ENCODE data around the gene DMXL1.

The DMXL1 gene, protein sequence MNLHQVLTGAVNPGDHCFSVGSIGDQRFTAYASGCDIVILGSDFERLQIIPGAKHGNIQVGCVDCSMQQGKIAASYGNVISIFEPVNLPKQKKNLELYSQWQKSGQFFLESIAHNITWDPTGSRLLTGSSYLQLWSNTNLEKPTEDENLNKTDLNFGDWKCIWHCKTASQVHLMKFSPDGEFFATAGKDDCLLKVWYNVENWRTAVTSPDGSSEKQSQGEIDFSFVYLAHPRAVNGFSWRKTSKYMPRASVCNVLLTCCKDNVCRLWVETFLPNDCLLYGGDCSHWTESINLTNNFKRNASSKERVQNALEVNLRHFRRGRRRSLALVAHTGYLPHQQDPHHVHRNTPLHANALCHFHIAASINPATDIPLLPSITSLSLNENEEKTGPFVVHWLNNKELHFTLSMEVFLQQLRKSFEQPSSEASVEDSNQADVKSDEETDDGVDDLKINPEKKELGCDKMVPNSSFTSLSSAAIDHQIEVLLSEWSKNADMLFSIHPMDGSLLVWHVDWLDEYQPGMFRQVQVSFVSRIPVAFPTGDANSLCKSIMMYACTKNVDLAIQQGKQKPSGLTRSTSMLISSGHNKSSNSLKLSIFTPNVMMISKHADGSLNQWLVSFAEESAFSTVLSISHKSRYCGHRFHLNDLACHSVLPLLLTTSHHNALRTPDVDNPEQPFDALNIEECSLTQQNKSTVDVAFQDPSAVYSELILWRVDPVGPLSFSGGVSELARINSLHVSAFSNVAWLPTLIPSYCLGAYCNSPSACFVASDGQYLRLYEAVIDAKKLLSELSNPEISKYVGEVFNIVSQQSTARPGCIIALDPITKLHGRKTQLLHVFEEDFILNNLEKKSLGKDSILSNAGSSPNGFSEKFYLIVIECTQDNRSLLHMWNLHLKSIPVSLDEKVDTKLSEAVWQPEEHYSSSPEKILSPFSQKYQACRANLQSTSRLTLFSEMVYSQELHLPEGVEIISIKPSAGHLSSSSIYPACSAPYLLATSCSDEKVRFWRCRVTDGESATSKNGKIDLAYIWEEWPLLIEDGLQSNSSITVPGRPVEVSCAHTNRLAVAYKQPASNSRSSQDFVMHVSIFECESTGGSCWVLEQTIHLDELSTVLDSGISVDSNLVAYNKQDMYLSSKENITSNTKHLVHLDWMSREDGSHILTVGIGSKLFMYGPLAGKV (N-terminal part only)

DNA sequence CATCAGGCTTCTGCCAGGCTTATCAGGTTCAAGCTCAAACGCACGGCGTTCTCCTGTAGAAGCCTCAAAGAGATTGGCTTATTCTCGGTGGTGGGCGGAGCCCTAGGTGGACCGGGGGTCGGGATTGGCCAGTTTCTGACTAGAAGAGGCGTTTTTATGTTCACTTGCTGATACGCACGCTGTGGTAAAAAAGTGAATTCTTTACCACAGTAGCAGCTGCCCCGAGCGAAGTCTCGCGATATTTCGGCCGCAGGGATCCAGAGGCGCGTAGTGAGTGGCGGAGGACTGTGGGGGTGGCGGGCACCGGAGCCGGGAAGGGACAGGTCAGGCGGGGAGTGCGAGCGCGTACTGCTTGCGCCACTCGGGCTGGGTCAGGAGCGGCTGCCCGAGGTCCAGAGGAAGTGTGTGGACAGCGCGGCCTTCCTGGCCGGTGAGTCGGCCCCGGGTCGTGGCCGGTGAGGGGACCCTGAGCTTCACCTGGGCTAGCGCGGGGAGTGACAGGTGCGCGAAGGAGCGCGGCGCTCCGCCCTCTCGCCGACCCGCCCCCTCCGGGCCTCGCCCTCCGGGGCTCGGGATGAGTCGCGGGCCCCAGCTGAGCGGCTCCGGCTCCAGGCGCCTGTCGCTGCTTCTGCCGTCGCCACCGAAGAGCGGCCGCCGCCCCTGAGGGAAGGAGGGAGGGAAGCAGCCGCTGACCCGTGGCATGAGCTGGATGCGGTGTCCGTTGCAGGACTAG, at the start of gene DMXL1:
TSS of gene DMXL1 (plus strand) at position 260 of the 733 bp plus-strand sequence. CDS start 483 bp downstream, outside the sequence.
- TF ChIP-seq, protein P1, sequence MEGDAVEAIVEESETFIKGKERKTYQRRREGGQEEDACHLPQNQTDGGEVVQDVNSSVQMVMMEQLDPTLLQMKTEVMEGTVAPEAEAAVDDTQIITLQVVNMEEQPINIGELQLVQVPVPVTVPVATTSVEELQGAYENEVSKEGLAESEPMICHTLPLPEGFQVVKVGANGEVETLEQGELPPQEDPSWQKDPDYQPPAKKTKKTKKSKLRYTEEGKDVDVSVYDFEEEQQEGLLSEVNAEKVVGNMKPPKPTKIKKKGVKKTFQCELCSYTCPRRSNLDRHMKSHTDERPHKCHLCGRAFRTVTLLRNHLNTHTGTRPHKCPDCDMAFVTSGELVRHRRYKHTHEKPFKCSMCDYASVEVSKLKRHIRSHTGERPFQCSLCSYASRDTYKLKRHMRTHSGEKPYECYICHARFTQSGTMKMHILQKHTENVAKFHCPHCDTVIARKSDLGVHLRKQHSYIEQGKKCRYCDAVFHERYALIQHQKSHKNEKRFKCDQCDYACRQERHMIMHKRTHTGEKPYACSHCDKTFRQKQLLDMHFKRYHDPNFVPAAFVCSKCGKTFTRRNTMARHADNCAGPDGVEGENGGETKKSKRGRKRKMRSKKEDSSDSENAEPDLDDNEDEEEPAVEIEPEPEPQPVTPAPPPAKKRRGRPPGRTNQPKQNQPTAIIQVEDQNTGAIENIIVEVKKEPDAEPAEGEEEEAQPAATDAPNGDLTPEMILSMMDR (IDR thresholded peaks at IDR 0.05; ENCODE audit: poor library complexity, severe bottlenecking): peak; percentile 20
- Histone ChIP-seq H3K27ac (ENCODE audit: poor library complexity, severe bottlenecking) (peak within 1 kb of the TSS; percentile 72), H3K36me3 (ENCODE audit: low read depth) (no peaks in the 10 kb centered on the region), H3K4me3 (ENCODE audit: severe bottlenecking) (peak within 1 kb of the TSS; percentile 75), H3K27me3 (ENCODE audit: insufficient read depth, poor library complexity, severe bottlenecking) (no peaks in the 10 kb centered on the region), H3K4me1 (ENCODE audit: insufficient read depth, poor library complexity, severe bottlenecking) (peaks cover 7% of the 10 kb centered on the region), H3K9me3 (ENCODE audit: severe bottlenecking) (no peaks in the 10 kb centered on the region)
- DNase-seq (ENCODE audit: low spot score) (peak; percentile 100), ATAC-seq (ENCODE audit: low read depth) (peak; percentile 85)

DNA sequence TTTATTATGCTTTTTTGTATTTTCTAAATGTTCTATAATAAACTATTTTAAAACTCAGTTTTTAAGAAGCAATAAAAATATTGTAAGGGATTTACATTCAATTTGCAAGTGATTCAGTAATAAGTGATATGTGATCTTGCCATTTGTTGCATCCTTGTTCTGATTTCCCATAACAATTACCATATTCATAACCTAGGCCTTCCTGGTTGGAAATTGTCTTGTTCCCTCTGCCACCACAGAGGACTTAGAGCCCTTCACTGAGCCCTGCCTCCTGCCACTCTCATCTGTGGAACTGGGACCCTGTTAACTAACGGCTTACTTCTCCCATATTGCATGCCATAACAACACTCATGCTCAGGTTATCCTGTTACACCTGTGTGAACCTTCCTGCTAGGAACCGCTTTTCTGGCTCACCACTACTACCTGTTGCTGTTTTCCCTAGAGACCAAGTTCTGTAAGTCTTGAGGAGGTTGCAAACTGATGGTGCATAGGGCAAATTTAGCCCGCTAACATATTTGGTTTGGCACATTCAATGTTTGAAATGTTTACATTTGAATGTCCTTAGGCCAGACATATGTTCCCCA, 49.6 kb upstream of the DMXL1 start:
- Histone ChIP-seq H3K36me3 (ENCODE audit: low read depth) (no peaks in the 10 kb centered on the region), H3K27ac (ENCODE audit: poor library complexity, severe bottlenecking) (no peak overlapping the region), H3K4me1 (ENCODE audit: insufficient read depth, poor library complexity, severe bottlenecking) (peaks cover 6% of the 10 kb centered on the region), H3K9me3 (ENCODE audit: severe bottlenecking) (no peaks in the 10 kb centered on the region), H3K27me3 (ENCODE audit: insufficient read depth, poor library complexity, severe bottlenecking) (no peaks in the 10 kb centered on the region), H3K4me3 (ENCODE audit: severe bottlenecking) (no peak overlapping the region)
- ATAC-seq (ENCODE audit: low read depth): 0 out of 3 replicates have a peak, but pooled peaks have one; percentile 16
- DNase-seq (ENCODE audit: low spot score): no peak
- TF ChIP-seq, protein P1 (IDR thresholded peaks at IDR 0.05; ENCODE audit: poor library complexity, severe bottlenecking): no peak

DNA sequence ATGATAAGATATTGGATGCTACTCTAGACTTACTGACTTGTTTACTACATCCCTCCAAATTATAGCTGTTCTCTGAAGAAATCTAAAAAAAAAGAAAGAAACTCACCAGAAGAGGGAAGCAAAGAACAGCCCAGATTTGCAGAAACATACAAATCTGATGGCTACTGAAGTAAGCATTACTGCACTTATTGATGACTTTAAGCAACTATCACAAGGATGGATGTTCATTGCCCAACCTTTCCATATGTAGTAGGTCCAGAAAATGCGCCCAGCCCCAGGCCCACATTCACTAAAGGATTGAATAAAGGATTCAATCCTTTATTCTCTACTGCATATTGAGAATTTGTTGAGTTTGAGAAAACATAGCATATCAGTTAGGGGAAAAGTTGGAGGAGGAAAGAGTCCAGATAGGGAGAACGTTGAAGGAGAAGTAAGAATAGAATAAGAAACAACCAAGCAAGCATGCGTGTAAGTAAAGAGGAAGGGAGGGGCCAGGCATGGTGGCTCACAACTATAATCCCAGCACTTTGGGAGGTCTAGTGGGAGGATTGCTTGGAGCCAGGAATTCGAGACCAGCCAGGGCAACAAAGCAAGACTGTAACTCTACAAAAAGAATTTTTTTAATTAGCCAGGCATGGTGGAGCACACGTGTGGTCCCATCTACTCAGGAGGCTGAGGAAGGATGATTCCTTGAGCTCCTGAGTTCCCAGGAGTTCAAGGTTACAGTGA, 48.7 kb upstream of the DMXL1 start:
- Histone ChIP-seq H3K27ac (ENCODE audit: poor library complexity, severe bottlenecking) (no peak overlapping the region), H3K4me3 (ENCODE audit: severe bottlenecking) (no peak overlapping the region), H3K27me3 (ENCODE audit: insufficient read depth, poor library complexity, severe bottlenecking) (no peaks in the 10 kb centered on the region), H3K4me1 (ENCODE audit: insufficient read depth, poor library complexity, severe bottlenecking) (peaks cover 6% of the 10 kb centered on the region), H3K9me3 (ENCODE audit: severe bottlenecking) (no peaks in the 10 kb centered on the region), H3K36me3 (ENCODE audit: low read depth) (no peaks in the 10 kb centered on the region)
- no peak for DNase-seq (ENCODE audit: low spot score)
- peak; percentile 60 for ATAC-seq (ENCODE audit: low read depth)
- TF ChIP-seq, protein P1 (IDR thresholded peaks at IDR 0.05; ENCODE audit: poor library complexity, severe bottlenecking): peak; percentile 91

DNA sequence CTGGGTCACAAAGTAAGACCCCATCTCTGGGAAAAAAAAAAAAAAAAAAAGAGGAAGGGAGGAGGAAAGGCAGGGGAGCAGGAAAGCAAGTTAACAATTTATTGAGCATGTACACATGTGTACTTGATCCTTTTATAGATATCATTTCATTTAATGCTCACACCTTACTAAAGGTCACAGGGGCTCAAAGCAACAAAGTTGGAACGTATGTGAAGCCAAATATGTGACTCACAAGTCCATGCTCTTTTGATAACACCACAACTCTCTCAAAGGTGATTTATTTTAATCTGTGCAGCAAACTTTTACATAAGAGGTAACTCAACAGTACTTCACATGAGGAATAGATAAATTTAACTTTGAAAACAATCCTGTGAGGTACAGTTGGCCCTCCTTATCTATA, 48.1 kb upstream of the DMXL1 start:
- no peak for DNase-seq (ENCODE audit: low spot score)

More for the DNA sequence above, 48.1 kb upstream of the DMXL1 start:
- Histone ChIP-seq H3K36me3 (ENCODE audit: low read depth) (no peaks in the 10 kb centered on the region), H3K27ac (ENCODE audit: poor library complexity, severe bottlenecking) (no peak overlapping the region), H3K4me3 (ENCODE audit: severe bottlenecking) (no peak overlapping the region), H3K9me3 (ENCODE audit: severe bottlenecking) (no peaks in the 10 kb centered on the region), H3K4me1 (ENCODE audit: insufficient read depth, poor library complexity, severe bottlenecking) (peaks cover 6% of the 10 kb centered on the region), H3K27me3 (ENCODE audit: insufficient read depth, poor library complexity, severe bottlenecking) (no peaks in the 10 kb centered on the region)
- ATAC-seq (ENCODE audit: low read depth): no peak
- TF ChIP-seq, protein P1 (IDR thresholded peaks at IDR 0.05; ENCODE audit: poor library complexity, severe bottlenecking): no peak

All from RWPE2 (cell line).